SK-N-SH treated with all-trans-retinoic acid at 6 μM for 48 hours (cell line): ENCODE measurements around the gene ARHGAP26.

Experiments
- ARNTL ChIP-seq: fragments of 450-650 bp; formaldehyde crosslinking; IDR thresholded peaks from 2 replicates; pipeline ENCODE4 v1.5.0; 2020; ENCODE audit warnings: low read depth, mild to moderate bottlenecking, moderate library complexity, borderline replicate concordance
- BACH2 ChIP-seq: fragments of 250-450 bp; sonication (Bioruptor Pico); IDR thresholded peaks from 2 replicates; pipeline ENCODE4 v1.9.0; 2021; ENCODE audit warnings: mild to moderate bottlenecking, borderline replicate concordance
- CREB5 ChIP-seq: fragments of 250-450 bp; sonication (Bioruptor Pico); IDR thresholded peaks from 2 replicates; pipeline ENCODE4 v1.5.1; 2020; ENCODE audit warnings: low read depth, mild to moderate bottlenecking, moderate library complexity
- CSRNP3 ChIP-seq: fragments of 250-450 bp; sonication (Bioruptor Pico); IDR thresholded peaks from 2 replicates; pipeline ENCODE4 v1.5.1; 2021; ENCODE audit warnings: mild to moderate bottlenecking, moderate library complexity
- PATZ1 ChIP-seq: fragments of 250-450 bp; sonication (Bioruptor Pico); IDR thresholded peaks from 2 replicates; pipeline ENCODE4 v1.8.0; 2020; ENCODE audit warnings: mild to moderate bottlenecking, moderate library complexity, borderline replicate concordance
- POU6F1 ChIP-seq: fragments of 250-450 bp; sonication (Bioruptor Pico); IDR thresholded peaks from 2 replicates; pipeline ENCODE4 v1.8.0; 2021; ENCODE audit warnings: low read depth, mild to moderate bottlenecking, moderate library complexity, borderline replicate concordance
- PPARA ChIP-seq: fragments of 250-450 bp; sonication (Bioruptor Pico); IDR thresholded peaks from 2 replicates; pipeline ENCODE4 v1.5.0; 2020; ENCODE audit warnings: mild to moderate bottlenecking, borderline replicate concordance
- RARB ChIP-seq: fragments of 250-450 bp; sonication (Bioruptor Pico); IDR thresholded peaks from 2 replicates; pipeline ENCODE4 v1.8.0; 2021; ENCODE audit warnings: mild to moderate bottlenecking, moderate library complexity
- TCF4 ChIP-seq: fragments of 250-450 bp; sonication (Bioruptor Pico); IDR thresholded peaks from 2 replicates; pipeline ENCODE4 v1.8.0; 2021; ENCODE audit warnings: mild to moderate bottlenecking, moderate library complexity, borderline replicate concordance
- ZC3H10 ChIP-seq: fragments of 250-450 bp; sonication (Bioruptor Pico); IDR thresholded peaks from 2 replicates; pipeline ENCODE4 v1.5.1; 2021; ENCODE audit warnings: mild to moderate bottlenecking, moderate library complexity
- ZFP3 ChIP-seq: fragments of 250-450 bp; sonication (Bioruptor Pico); IDR thresholded peaks from 2 replicates; pipeline ENCODE4 v1.5.0; 2020; ENCODE audit warnings: mild to moderate bottlenecking, moderate library complexity
- ZNF565 ChIP-seq: fragments of 450-650 bp; formaldehyde crosslinking; conservative IDR thresholded peaks from 2 replicates; pipeline ENCODE4 v1.5.0; 2020; ENCODE audit warnings: low read depth, mild to moderate bottlenecking, moderate library complexity
- ZNF70 ChIP-seq: fragments of 450-650 bp; formaldehyde crosslinking; IDR thresholded peaks from 2 replicates; pipeline ENCODE4 v1.5.0; 2020; ENCODE audit warnings: mild to moderate bottlenecking, moderate library complexity
- ZNF8 ChIP-seq: fragments of 450-650 bp; formaldehyde crosslinking; IDR thresholded peaks from 2 replicates; pipeline ENCODE4 v1.5.0; 2020; ENCODE audit warnings: mild to moderate bottlenecking, moderate library complexity

- no peak for TF ChIP-seq PATZ1
- no peak for TF ChIP-seq CSRNP3 (CRISPR knock-in tag)
- TF ChIP-seq ZNF70 (CRISPR knock-in tag) = no peak
- TF ChIP-seq ZFP3 (CRISPR knock-in tag) = no peak
- no peak for TF ChIP-seq ZC3H10 (CRISPR knock-in tag)
- no peak for TF ChIP-seq POU6F1
- TF ChIP-seq ZNF565 = no peak
- no peak for TF ChIP-seq CREB5
- TF ChIP-seq BACH2 (CRISPR knock-in tag) = no peak
- TF ChIP-seq ZNF8 = no peak
- TF ChIP-seq TCF4 = no peak
- TF ChIP-seq ARNTL = no peak
- TF ChIP-seq PPARA (CRISPR knock-in tag) = no peak
- no peak for TF ChIP-seq RARB (CRISPR knock-in tag)
Measured at GRCh38 chr5:142806841-142807267, 36.7 kb downstream of the ARHGAP26 start.
